SK-N-SH treated with all-trans-retinoic acid at 6 μM for 48 hours (cell line): ENCODE measurements around the gene ERI3.

Source experiments
- CSDC2 ChIP-seq: fragments of 250-450 bp; sonication (Bioruptor Pico); IDR thresholded peaks from 2 replicates; pipeline ENCODE4 v1.5.0; 2020; ENCODE audit warnings: mild to moderate bottlenecking, moderate library complexity
- ISL1 ChIP-seq: fragments of 250-450 bp; sonication (Bioruptor Pico); IDR thresholded peaks from 2 replicates; pipeline ENCODE4 v2.1.2; 2022; ENCODE audit warnings: mild to moderate bottlenecking, moderate library complexity
- PPARA ChIP-seq: fragments of 250-450 bp; sonication (Bioruptor Pico); IDR thresholded peaks from 2 replicates; pipeline ENCODE4 v1.5.0; 2020; ENCODE audit warnings: mild to moderate bottlenecking, borderline replicate concordance
- RARB ChIP-seq: fragments of 250-450 bp; sonication (Bioruptor Pico); IDR thresholded peaks from 2 replicates; pipeline ENCODE4 v1.8.0; 2021; ENCODE audit warnings: mild to moderate bottlenecking, moderate library complexity
- TOX ChIP-seq: fragments of 250-450 bp; sonication (Bioruptor Pico); IDR thresholded peaks from 2 replicates; pipeline ENCODE4 v1.8.0; 2021; ENCODE audit warnings: mild to moderate bottlenecking, moderate library complexity, borderline replicate concordance
- ZC3H10 ChIP-seq: fragments of 250-450 bp; sonication (Bioruptor Pico); IDR thresholded peaks from 2 replicates; pipeline ENCODE4 v1.5.1; 2021; ENCODE audit warnings: mild to moderate bottlenecking, moderate library complexity
- ZFP3 ChIP-seq: fragments of 250-450 bp; sonication (Bioruptor Pico); IDR thresholded peaks from 2 replicates; pipeline ENCODE4 v1.5.0; 2020; ENCODE audit warnings: mild to moderate bottlenecking, moderate library complexity
- ZFP30 ChIP-seq: fragments of 450-650 bp; formaldehyde crosslinking; IDR thresholded peaks from 2 replicates; pipeline ENCODE4 v1.5.0; 2022; ENCODE audit warnings: mild to moderate bottlenecking, moderate library complexity
- ZNF70 ChIP-seq: fragments of 450-650 bp; formaldehyde crosslinking; IDR thresholded peaks from 2 replicates; pipeline ENCODE4 v1.5.0; 2020; ENCODE audit warnings: mild to moderate bottlenecking, moderate library complexity
- ZNF8 ChIP-seq: fragments of 450-650 bp; formaldehyde crosslinking; IDR thresholded peaks from 2 replicates; pipeline ENCODE4 v1.5.0; 2020; ENCODE audit warnings: mild to moderate bottlenecking, moderate library complexity
- TF ChIP-seq, protein P1 (sequence below): fragments of 250-450 bp; sonication (Bioruptor Pico); IDR thresholded peaks from 2 replicates; pipeline ENCODE4 v1.8.0; 2020; ENCODE audit warnings: mild to moderate bottlenecking, moderate library complexity, borderline replicate concordance
- TF ChIP-seq, protein P2 (sequence below): fragments of 250-450 bp; sonication (Bioruptor Pico); IDR thresholded peaks from 2 replicates; pipeline ENCODE4 v1.8.0; 2021; ENCODE audit warnings: low read depth, mild to moderate bottlenecking, moderate library complexity, borderline replicate concordance

DNA sequence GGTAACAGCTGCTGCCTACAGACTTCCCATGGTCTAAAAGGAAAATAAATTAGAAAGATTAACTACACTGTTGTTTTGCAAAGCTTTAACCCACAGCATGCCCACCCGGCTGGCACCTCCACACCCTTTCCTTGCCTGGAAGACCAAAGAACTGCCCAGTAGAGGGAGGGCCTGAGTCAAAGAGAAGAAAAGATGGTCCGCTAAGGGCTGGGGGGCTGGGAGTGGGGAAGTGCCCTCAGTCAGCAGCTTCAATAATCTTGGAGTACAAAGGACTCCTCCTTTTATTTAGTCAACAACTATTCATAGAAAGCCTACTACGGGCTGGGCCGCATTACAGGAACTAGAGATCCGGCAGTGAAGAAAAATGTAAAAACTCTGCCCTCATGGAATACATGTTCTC lies 40.6 kb downstream of the ERI3 start:
- TF ChIP-seq ZNF8 (CRISPR knock-in tag): no peak
- TF ChIP-seq CSDC2: no peak
- TF ChIP-seq, protein P1, sequence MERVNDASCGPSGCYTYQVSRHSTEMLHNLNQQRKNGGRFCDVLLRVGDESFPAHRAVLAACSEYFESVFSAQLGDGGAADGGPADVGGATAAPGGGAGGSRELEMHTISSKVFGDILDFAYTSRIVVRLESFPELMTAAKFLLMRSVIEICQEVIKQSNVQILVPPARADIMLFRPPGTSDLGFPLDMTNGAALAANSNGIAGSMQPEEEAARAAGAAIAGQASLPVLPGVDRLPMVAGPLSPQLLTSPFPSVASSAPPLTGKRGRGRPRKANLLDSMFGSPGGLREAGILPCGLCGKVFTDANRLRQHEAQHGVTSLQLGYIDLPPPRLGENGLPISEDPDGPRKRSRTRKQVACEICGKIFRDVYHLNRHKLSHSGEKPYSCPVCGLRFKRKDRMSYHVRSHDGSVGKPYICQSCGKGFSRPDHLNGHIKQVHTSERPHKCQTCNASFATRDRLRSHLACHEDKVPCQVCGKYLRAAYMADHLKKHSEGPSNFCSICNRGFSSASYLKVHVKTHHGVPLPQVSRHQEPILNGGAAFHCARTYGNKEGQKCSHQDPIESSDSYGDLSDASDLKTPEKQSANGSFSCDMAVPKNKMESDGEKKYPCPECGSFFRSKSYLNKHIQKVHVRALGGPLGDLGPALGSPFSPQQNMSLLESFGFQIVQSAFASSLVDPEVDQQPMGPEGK: no peak
- no peak for TF ChIP-seq ZFP30 (CRISPR knock-in tag)
- TF ChIP-seq PPARA (CRISPR knock-in tag): no peak
- no peak for TF ChIP-seq ZNF70 (CRISPR knock-in tag)
- TF ChIP-seq, protein P2, sequence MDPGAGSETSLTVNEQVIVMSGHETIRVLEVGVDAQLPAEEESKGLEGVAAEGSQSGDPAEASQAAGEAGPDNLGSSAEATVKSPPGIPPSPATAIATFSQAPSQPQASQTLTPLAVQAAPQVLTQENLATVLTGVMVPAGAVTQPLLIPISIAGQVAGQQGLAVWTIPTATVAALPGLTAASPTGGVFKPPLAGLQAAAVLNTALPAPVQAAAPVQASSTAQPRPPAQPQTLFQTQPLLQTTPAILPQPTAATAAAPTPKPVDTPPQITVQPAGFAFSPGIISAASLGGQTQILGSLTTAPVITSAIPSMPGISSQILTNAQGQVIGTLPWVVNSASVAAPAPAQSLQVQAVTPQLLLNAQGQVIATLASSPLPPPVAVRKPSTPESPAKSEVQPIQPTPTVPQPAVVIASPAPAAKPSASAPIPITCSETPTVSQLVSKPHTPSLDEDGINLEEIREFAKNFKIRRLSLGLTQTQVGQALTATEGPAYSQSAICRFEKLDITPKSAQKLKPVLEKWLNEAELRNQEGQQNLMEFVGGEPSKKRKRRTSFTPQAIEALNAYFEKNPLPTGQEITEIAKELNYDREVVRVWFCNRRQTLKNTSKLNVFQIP (CRISPR knock-in tag): no peak
- TF ChIP-seq ZFP3 (CRISPR knock-in tag): no peak
- TF ChIP-seq TOX (CRISPR knock-in tag): no peak
- TF ChIP-seq ZC3H10 (CRISPR knock-in tag): no peak
- no peak for TF ChIP-seq ISL1 (CRISPR knock-in tag)
- TF ChIP-seq RARB: no peak
